GM12878 (cell line): ENCODE measurements around the gene DDX42. TPM values are rescaled to one million over a fixed set of nuclear protein-coding genes. Genes with fewer than 3 reads are reported as not detected.

Source experiments
- ATAC-seq: fragments of 200-7000 bp; cut with Tn5 transposase; 3 replicates; pipeline ENCODE4 v1.9.1; 2020; ENCODE audit warnings: mild to moderate bottlenecking, moderate library complexity
- BruUV-seq: library from RNA; stranded (reverse); fragments of 400-500 nt; replicated peaks from 2 replicates; lab custom pipeline; 2021; lab: Mats Ljungman, UMichigan
- CTCF ChIA-PET: fragments of 300-600 bp; sonication (Branson Sonifier 250); formaldehyde crosslinking; extraction: SDS; loops from one replicate; lab custom pipeline; 2021; ENCODE audit warnings: inconsistent platforms; lab: Yijun Ruan, JAX
- POLR2A ChIA-PET: fragments of 350-600 bp; formaldehyde crosslinking; extraction: SDS; loops from one replicate; lab custom pipeline; 2021; ENCODE audit warnings: inconsistent platforms; lab: Charles Lee
- RAD21 ChIA-PET: fragments of 300-600 bp; sonication (Branson Sonifier 250); formaldehyde crosslinking; loops from one replicate; lab custom pipeline; 2023; ENCODE audit warnings: antibody characterized with exemption; ENCODE audit not compliant: unreplicated experiment; lab: Charles Lee
- SMC1A ChIA-PET: fragments of 300-600 bp; sonication (Branson Sonifier 250); formaldehyde crosslinking; loops from one replicate; lab custom pipeline; 2023; ENCODE audit not compliant: unreplicated experiment, uncharacterized antibody; lab: Charles Lee
- DNase-seq: peaks from one replicate; pipeline ENCODE4 v3.0.0-alpha.2; 2011; ENCODE audit warnings: low read depth, low spot score
- FAIRE-seq: peaks from 3 replicates; lab custom pipeline; 2011; peaks lifted over from hg19 to GRCh38; lab: Jason Lieb, UNC
- H2AFZ ChIP-seq: 2 replicates; pipeline ENCODE4 v1.6.0; 2011; ENCODE audit warnings: low read depth, low read length, control low read depth; ENCODE audit not compliant: control insufficient read depth
- H3K27ac ChIP-seq: 2 replicates; pipeline ENCODE4 v1.5.1; 2011; ENCODE audit warnings: control low read depth; ENCODE audit not compliant: control insufficient read depth, insufficient read depth
- H3K27me3 ChIP-seq, 2 experiments: replicated peaks in 1 of 2; 2 replicates each; pipeline versions ENCODE4 v1.6.0 to v1.6.1; 2011; ENCODE audit warnings: low read length in 1 of 2; ENCODE audit not compliant: control insufficient read depth in 2 of 2, insufficient read depth in 2 of 2
- H3K36me3 ChIP-seq, 2 experiments: 2 replicates each; pipeline ENCODE4 v1.5.1; 2011; ENCODE audit warnings: low read length in 1 of 2; ENCODE audit not compliant: control insufficient read depth in 2 of 2, insufficient read depth in 2 of 2
- H3K4me1 ChIP-seq: 2 replicates; pipeline ENCODE4 v1.6.1; 2011; ENCODE audit warnings: mild to moderate bottlenecking, low read length, moderate library complexity, mixed read lengths; ENCODE audit not compliant: control insufficient read depth, insufficient read depth
- H3K4me2 ChIP-seq: 2 replicates; pipeline ENCODE4 v1.6.0; 2011; ENCODE audit warnings: control low read depth; ENCODE audit not compliant: control insufficient read depth, insufficient read depth
- H3K4me3 ChIP-seq: fragments of 200-600 bp; sonication (generic); 2 replicates; pipeline ENCODE4 v1.5.1; 2016
- H3K79me2 ChIP-seq: 2 replicates; pipeline ENCODE4 v1.6.0; 2011; ENCODE audit warnings: low read length; ENCODE audit not compliant: control insufficient read depth, insufficient read depth
- H3K9ac ChIP-seq: 2 replicates; pipeline ENCODE4 v1.8.0; 2011; ENCODE audit warnings: low read length, control low read depth, mixed read lengths; ENCODE audit not compliant: control insufficient read depth, insufficient read depth
- H3K9me3 ChIP-seq: replicated peaks from 3 replicates; pipeline ENCODE4 v1.5.1; 2011; ENCODE audit warnings: mild to moderate bottlenecking, low read length; ENCODE audit not compliant: control insufficient read depth, insufficient read depth
- H4K20me1 ChIP-seq: 2 replicates; pipeline ENCODE4 v1.6.0; 2011; ENCODE audit not compliant: control insufficient read depth, insufficient read depth
- CBFB ChIP-seq: IDR thresholded peaks from 2 replicates; pipeline ENCODE4 v1.6.1; 2016; ENCODE audit warnings: antibody characterized with exemption, low read depth
- GATAD2B ChIP-seq: fragments of 450-650 bp; conservative IDR thresholded peaks from 2 replicates; pipeline ENCODE4 v1.6.1; 2017; ENCODE audit warnings: low read depth, mild to moderate bottlenecking, moderate library complexity
- SIX5 ChIP-seq: IDR thresholded peaks from 2 replicates; pipeline ENCODE4 v1.6.1; 2011; ENCODE audit warnings: mild to moderate bottlenecking, low read depth, low read length, moderate library complexity; ENCODE audit not compliant: severe bottlenecking
- STAT1 ChIP-seq: fragments of 450-650 bp; conservative IDR thresholded peaks from 2 replicates; pipeline ENCODE4 v1.6.1; 2014; ENCODE audit warnings: antibody characterized with exemption, mild to moderate bottlenecking
- TARDBP ChIP-seq: IDR thresholded peaks from 2 replicates; pipeline ENCODE4 v1.6.1; 2016; ENCODE audit warnings: borderline replicate concordance
- TCF3 ChIP-seq: IDR thresholded peaks from 2 replicates; pipeline ENCODE4 v1.6.1; 2012; ENCODE audit warnings: low read depth, mild to moderate bottlenecking, low read length, borderline replicate concordance; ENCODE audit not compliant: insufficient read depth
- ZBTB40 ChIP-seq: fragments of 450-650 bp; IDR thresholded peaks from 2 replicates; pipeline ENCODE4 v1.6.1; 2016; ENCODE audit warnings: mild to moderate bottlenecking, moderate library complexity, borderline replicate concordance
- WGBS: methylation state at CpG from one replicate; pipeline ENCODE4 v1.1.6; 2016; ENCODE audit warnings: low lambda C conversion rate; ENCODE audit not compliant: insufficient replicate concordance, insufficient coverage; ENCODE audit errors: missing lambda C conversion rate; 5-methylcytosine and 5-hydroxymethylcytosine counted together
- in situ Hi-C: fragments of 300-500 bp; cut with MboI; formaldehyde crosslinking; loops from 9 replicates; pipeline ENCODE4 v1.14.3; 2018; ENCODE audit warnings: mixed read lengths
- intact Hi-C: fragments of 100-400 bp; cut with micrococcal nuclease; formaldehyde crosslinking; loops from one replicate; pipeline ENCODE4 v1.14.2; 2022; ENCODE audit not compliant: unreplicated experiment
- polyA plus RNA-seq, 11 experiments: library from polyadenylated mRNA; depleted of rRNA in 4 of 11; unstranded in 6 of 11; stranded (reverse) in 5 of 11; fragments of >200 nt; fragmentation: Nextera tagmentation in 4 of 11; fragmentation: Illumina TruSeq in 1 of 11; extraction: Ambion mirVana in 4 of 11; extraction: Trizol in 1 of 11; gene quantifications; 1 replicate in 1 of 11; 2 replicates in 10 of 11; pipeline versions ENCODE4 v1.2.1 to v1.2.3, GENCODE V29; 2011 to 2016; ENCODE audit warnings: inconsistent platforms in 2 of 11, missing spikeins in 2 of 11, low read depth in 1 of 11
- total RNA-seq, 4 experiments: library from RNA; depleted of rRNA in 3 of 4; stranded (reverse); fragments of >200 nt in 3 of 4; fragmentation: Illumina TruSeq in 1 of 4; extraction: Trizol in 1 of 4; gene quantifications; 2 replicates each; pipeline versions ENCODE4 v1.2.1 to v1.2.3, GENCODE V29; 2013 to 2021

Gene DDX42
- total and polyA plus RNA-seq, 10 of the 15 experiments (the other 5 are each of a cell fraction or from before 2014, with no cell fraction given), result 14.6 to 147 (median 65.3) TPM

DNA sequence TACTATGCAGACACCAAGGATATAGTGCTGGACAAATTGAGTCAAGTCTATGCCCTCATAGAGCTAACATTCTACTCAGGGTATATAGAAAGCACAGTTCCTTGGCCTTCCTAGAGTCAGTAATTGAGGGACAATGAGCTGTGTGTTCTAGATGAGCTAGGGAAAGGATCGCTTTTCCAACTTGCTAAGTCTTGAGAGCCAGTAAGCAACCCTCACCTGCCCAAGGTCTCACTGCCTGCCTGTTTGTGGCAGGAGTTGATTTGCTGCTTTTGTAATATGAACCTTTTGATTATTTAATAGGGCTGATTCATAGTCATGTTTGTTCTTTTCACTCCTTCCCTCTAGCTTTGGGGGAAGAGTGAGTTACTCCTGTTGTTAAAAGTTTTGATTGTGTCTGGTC, 6.5 kb downstream of the DDX42 start (continued):
- TF ChIP-seq ZBTB40 (no peak), STAT1 (no peak), TARDBP (no peak)

GRCh38 chr17:63780928-63781327, 7.0 kb downstream of the DDX42 start:
- Histone ChIP-seq H4K20me1 (no peaks in the 10 kb centered on the region; the same call in 1 of the 2 replicates), H3K4me1 (peaks cover 11% of the 10 kb centered on the region; the same call in 1 of the 2 replicates), H3K79me2 (peaks cover 89% of the 10 kb centered on the region), H3K27ac (no peak overlapping the region), H3K9ac (no peak overlapping the region), H2AFZ (no peak overlapping the region), H3K36me3 (peaks cover 0 to 10% of the 10 kb centered on the region in 2 experiments), H3K9me3 (no peaks in the 10 kb centered on the region), H3K4me2 (no peak overlapping the region), H3K27me3 (no peaks in the 10 kb centered on the region), H3K4me3 (no peak overlapping the region)
- ChIA-PET SMC1A (interaction anchor here (0.8 to 1.7 kb wide), 4 partner anchors 12 to 17 kb away, joined by 3 to 4 read pairs (median 3); no protein-coding TSS in a partner anchor), RAD21 (interaction anchor here (1.1 to 1.3 kb wide), 2 partner anchors 14 to 84 kb away, joined by 3 read pairs; no protein-coding TSS in a partner anchor), POLR2A (interaction anchor here (0.7 to 1.0 kb wide), 2 partner anchors 40 to 80 kb away, joined by 3 to 4 read pairs; no protein-coding TSS in a partner anchor), CTCF (interaction anchor here (1.0 to 2.1 kb wide), 5 partner anchors 14 to 85 kb away, joined by 3 to 7 read pairs (median 3); no protein-coding TSS in a partner anchor)
- ATAC-seq (no peak), FAIRE-seq (no peak), DNase-seq (no peak)
- in situ Hi-C loops (no loop called here), intact Hi-C loops (no loop called here)
- 98% methylated on average over 4 of the region's 4 CpGs for WGBS
- no TSS peak for BruUV-seq
- TF ChIP-seq CBFB, result no peak
- TF ChIP-seq GATAD2B, result no peak
- no peak for TF ChIP-seq SIX5
- no peak for TF ChIP-seq TCF3
